Cardiac muscle cell (in vitro differentiated cells and primary cell): ENCODE results near the gene KLF9. TPM values are rescaled to one million over a fixed set of nuclear protein-coding genes. Genes with fewer than 3 reads are reported as not detected.

ENCODE experiments used
- DNase-seq, 2 donors: peaks; one replicate each; pipeline versions ENCODE4 v3.0.0 to v3.0.0-alpha.2; 2010 to 2017; ENCODE audit warnings: low read depth in 1 of 2, low spot score in 1 of 2
- H3K27ac ChIP-seq: fragments of 200-600 bp; sonication (generic); 2 replicates; pipeline ENCODE4 v1.5.1; 2016
- H3K27me3 ChIP-seq: fragments of 200-600 bp; sonication (generic); 2 replicates; pipeline ENCODE4 v1.6.0; 2016; ENCODE audit warnings: control low read depth
- H3K36me3 ChIP-seq: fragments of 200-600 bp; sonication (generic); 2 replicates; pipeline ENCODE4 v1.5.1; 2016; ENCODE audit warnings: control low read depth
- H3K4me1 ChIP-seq: fragments of 200-600 bp; sonication (generic); 2 replicates; pipeline ENCODE4 v1.8.1; 2017; ENCODE audit warnings: low read depth, mild to moderate bottlenecking, mixed run types
- H3K4me3 ChIP-seq: fragments of 200-600 bp; sonication (generic); 2 replicates; pipeline ENCODE4 v1.5.1; 2016; ENCODE audit warnings: mild to moderate bottlenecking
- H3K9me3 ChIP-seq: fragments of 200-600 bp; sonication (generic); 2 replicates; pipeline ENCODE4 v1.5.1; 2017; ENCODE audit warnings: low read depth, mild to moderate bottlenecking, control low read depth
- polyA plus RNA-seq: library from polyadenylated mRNA; unstranded; fragments of >200 nt; fragmentation: Nextera tagmentation; extraction: Ambion mirVana; gene quantifications from 2 replicates; pipeline ENCODE4 v1.2.1, GENCODE V29; 2016
- total RNA-seq: library from RNA; depleted of rRNA; stranded (reverse); fragments of >200 nt; gene quantifications from 2 replicates; pipeline ENCODE4 v1.2.3, GENCODE V29; 2016
- TF ChIP-seq, protein P1 (sequence below): IDR thresholded peaks from 2 replicates; pipeline ENCODE4 v1.5.1; 2012; ENCODE audit warnings: low read depth, mild to moderate bottlenecking, low read length

KLF9 gene
- total and polyA plus RNA-seq, 2 experiments from 2014 or later: 0.30 TPM; not detected in 1

DNA sequence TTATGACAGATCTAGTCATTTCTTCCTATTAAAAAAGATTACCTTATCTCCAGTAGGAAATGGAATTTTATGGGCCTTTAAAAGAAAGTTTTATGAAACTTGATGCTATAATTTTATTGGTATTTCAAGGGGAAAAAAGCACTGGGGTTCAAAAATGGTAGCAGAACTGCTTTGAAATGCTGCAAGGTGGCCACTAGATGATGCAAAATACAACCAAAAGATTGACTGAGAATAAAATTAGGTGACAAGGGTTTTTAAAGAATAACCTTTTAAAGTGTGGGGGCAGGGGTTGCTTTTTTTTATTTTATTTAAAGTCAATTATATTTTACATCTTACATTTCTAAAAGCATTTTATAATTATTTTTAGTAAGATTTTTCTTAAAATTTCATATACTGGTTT lies 61.7 kb downstream of the KLF9 start:
- no peak overlapping the region for H3K4me3 ChIP-seq
- peaks cover 7% of the 10 kb centered on the region for H3K4me1 ChIP-seq
- H3K9me3 ChIP-seq: no peaks in the 10 kb centered on the region
- DNase-seq: peak in 1 of 2 donors; percentile 48
- H3K27ac ChIP-seq: no peak overlapping the region
- TF ChIP-seq, protein P1, sequence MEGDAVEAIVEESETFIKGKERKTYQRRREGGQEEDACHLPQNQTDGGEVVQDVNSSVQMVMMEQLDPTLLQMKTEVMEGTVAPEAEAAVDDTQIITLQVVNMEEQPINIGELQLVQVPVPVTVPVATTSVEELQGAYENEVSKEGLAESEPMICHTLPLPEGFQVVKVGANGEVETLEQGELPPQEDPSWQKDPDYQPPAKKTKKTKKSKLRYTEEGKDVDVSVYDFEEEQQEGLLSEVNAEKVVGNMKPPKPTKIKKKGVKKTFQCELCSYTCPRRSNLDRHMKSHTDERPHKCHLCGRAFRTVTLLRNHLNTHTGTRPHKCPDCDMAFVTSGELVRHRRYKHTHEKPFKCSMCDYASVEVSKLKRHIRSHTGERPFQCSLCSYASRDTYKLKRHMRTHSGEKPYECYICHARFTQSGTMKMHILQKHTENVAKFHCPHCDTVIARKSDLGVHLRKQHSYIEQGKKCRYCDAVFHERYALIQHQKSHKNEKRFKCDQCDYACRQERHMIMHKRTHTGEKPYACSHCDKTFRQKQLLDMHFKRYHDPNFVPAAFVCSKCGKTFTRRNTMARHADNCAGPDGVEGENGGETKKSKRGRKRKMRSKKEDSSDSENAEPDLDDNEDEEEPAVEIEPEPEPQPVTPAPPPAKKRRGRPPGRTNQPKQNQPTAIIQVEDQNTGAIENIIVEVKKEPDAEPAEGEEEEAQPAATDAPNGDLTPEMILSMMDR: peak; percentile 61
- no peaks in the 10 kb centered on the region for H3K27me3 ChIP-seq
- H3K36me3 ChIP-seq: peaks cover 22% of the 10 kb centered on the region

DNA sequence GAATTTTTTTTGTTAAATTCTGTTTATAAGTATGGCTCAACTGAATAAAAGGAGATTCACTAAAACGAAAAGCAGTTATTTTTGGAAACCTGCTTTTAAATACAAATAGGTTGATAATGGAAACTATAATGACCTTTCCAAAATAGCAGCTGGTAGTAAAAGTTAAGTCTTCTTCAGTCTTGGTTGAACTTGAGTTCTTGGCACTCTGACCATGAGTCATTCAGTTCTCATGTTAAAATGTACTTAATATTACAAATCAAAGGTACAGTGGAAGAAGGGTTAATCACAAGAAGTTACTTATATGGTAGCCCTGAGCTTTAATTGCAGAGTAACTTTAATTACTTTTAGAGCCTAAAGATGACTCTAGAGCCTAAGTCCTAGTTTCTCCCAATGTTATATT lies 62.1 kb downstream of the KLF9 start:
- no peak overlapping the region for H3K27ac ChIP-seq
- DNase-seq: peak in 1 of 2 donors; percentile 54
- H3K4me3 ChIP-seq: no peak overlapping the region
- peaks cover 26% of the 10 kb centered on the region for H3K36me3 ChIP-seq
- no peaks in the 10 kb centered on the region for H3K27me3 ChIP-seq
- peaks cover 7% of the 10 kb centered on the region for H3K4me1 ChIP-seq
- TF ChIP-seq, protein P1: no peak
- H3K9me3 ChIP-seq: no peaks in the 10 kb centered on the region

DNA sequence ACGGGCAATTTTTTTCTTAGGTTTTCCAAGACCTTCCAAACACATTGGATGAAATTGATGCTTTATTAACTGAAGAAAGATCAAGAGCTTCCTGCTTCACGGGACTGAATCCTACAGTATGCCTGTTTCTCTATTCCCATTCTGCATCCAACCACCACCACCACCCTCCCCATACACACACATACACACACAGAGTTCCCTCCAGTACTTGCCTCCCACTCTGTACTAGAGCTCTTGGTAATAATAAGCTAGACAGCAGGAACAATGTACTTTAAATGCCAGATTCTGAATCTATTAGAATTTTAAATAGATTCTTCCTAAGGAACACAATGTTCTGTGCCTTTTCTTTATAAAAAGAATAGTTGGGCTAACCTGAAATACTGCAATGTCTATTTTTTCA lies 67.4 kb downstream of the KLF9 start:
- TF ChIP-seq, protein P1: no peak
- Histone ChIP-seq H3K27ac (no peak overlapping the region), H3K9me3 (no peaks in the 10 kb centered on the region), H3K4me1 (no peaks in the 10 kb centered on the region), H3K36me3 (peaks cover 27% of the 10 kb centered on the region), H3K4me3 (no peak overlapping the region), H3K27me3 (no peaks in the 10 kb centered on the region)
- DNase-seq: no peak

DNA sequence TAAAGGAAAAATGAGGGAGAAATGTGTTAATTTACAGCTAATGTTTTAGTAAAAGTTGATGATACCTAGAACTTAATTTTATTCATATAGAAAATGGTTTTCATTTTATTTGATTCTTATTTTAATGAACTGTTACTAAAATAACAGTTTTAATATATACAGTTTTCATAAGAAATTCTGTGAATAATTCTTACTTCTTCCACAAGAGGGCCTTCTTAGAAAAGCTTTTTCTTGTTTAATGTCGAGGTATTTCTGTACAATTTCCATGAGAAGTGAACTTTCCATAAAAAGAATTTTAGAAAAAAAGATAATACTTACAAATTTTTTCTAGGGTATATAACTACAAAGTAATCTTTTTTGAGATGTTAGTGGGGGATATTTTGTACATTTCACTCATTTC lies 73.9 kb downstream of the KLF9 start:
- TF ChIP-seq, protein P1: peak; percentile 50
- peak; percentile 34 to 60 for DNase-seq
- Histone ChIP-seq H3K9me3 (no peaks in the 10 kb centered on the region), H3K27ac (no peak overlapping the region), H3K27me3 (no peaks in the 10 kb centered on the region), H3K36me3 (peaks cover 3% of the 10 kb centered on the region), H3K4me1 (no peaks in the 10 kb centered on the region), H3K4me3 (no peak overlapping the region)

Other genes with a start within 250 kb of the KLF9 start
- gene SMC5, start 155.7 kb downstream of the KLF9 start, total RNA-seq: 8.5 and 15.3 TPM in 2 replicates
- gene SMC5, start 155.7 kb downstream of the KLF9 start, polyA plus RNA-seq: 9.0 and 16.8 TPM in 2 replicates